ENCODE measurements around the gene MTFP1.
"Not testable (repeated sequence)": the region's sequence is repeated elsewhere in the genome, so short reads cannot be mapped to it uniquely, and the experiment has no call there.

MTFP1 gene

GRCh38 chr22:30455075-30455840 lies 29.7 kb downstream of the MTFP1 start:
- no peak for DNase-seq (ENCODE audit: low read depth in 2 of 2)

DNA sequence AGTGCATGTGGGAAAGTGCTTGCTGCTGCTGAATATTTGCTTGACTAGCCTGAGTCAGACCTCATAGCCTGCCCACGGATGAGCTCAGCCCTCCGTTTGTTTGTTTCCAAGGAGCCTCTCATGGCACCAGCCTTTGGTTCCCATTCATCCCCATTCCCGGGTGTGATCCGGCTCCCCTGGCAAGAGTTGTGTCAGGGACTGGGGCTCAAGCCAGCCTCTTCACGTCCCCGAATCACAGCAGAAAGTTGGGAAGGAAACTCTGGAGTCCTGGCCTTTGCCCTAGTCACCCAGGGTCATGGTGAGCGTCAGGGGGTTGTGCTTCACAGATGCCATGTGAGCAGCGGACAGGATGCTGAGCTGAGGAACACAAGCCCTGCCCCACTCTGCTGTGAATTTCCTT lies 32.4 kb downstream of the MTFP1 start:
- no peak for DNase-seq (ENCODE audit: low read depth in 2 of 2)

DNA sequence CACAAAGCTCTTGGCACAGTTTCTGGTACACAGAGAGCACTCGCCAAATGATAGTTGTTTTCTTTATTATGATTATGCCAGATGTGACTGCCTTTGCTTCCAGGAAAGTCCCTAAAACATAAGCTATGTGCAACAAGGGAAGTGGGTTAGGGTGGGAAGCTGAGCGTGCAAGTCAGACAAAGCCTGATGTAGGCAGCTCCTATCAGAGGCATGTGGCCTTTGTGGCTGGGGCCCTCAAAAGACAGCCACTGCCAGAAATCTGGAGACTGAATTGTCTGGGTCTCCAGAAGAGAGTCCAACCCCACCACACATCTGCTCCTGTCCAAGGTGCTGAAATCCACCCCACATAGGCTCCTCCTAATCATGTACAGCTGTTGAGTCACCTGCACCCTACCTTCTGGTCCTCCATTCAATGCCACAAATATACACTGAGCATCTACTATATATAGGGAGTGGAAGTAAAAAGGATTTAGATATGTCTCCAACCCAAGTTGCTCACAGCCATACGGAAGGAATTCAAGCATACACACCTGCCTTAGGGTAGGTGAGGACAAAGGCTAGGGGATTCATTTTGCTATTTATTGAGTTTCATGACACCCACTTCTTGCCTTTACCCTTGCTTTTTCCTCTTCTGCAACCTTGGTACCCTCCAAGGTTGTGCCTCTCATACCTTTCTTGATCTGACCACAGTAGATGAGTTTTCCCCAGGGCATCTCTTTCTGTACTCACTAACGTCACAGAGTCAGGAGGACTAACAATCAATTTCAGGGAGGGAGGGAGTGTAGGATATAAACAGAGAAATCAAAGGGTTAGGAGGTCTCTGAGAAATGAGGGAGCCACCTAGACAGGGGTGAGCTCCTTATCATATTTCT lies 33.8 kb downstream of the MTFP1 start:
- no peak for DNase-seq (ENCODE audit: low read depth in 2 of 2)

DNA sequence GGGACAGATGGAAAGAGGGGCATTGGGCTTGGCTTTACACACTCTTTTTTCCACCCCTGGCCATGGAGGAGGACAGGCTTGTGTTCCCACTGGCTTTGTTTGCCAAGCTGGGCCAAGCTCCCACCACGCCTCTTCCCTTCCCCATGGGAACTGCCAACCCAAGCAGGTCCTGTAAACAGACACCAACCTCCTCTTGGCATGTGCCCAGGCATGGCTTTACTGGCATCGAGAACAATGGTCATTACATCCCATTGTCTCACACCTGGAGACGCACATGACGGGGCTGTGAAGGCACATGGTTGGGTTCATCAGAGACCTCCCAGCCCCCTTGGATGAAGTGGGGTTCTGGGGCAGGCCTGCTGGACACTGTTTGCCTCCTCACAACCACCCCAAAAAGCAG lies 34.6 kb downstream of the MTFP1 start:
- no peak for DNase-seq (ENCODE audit: low read depth in 2 of 2)

DNA sequence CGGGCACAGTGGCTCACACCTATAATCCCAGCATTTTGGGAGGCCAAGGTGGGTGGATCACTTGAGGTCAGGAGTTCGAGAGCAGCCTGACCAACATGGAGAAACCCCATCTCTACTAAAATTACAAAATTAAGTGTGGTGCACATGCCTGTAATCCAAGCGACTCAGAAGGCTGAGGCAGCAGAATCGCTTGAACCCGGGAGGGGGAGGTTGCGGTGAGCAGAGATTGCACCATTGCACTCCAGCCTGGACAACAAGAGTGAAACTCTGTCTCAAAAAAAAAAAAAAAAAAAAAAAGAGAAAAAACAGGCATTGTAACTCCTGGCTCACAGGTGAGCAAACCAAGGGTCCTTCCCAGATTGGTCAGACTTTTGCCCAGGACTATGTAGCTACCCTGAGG lies 35.0 kb downstream of the MTFP1 start:
- not testable (repeated sequence) for DNase-seq (ENCODE audit: low read depth in 2 of 2)

DNA sequence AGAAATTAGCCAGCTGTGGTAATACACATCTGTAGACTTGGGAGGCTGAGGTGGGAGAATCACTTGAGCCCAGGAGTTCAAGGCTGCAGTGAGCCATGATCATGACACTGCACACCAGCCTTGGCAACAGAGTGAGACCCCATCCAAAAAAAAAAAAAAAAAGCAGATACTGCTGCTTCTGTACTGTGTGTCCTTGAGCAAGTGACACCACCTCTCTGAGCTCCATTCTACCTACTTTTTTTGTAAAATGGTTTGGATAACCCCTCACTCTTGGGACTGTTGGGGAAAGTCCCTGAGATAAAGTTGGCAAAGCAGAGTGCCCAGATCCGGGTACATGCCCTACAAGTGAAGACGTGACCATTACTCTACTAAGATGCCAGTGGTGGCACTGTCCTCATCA lies 43.6 kb downstream of the MTFP1 start:
- no peak for DNase-seq (ENCODE audit: low read depth in 2 of 2)

- no peak for DNase-seq (ENCODE audit: low read depth in 2 of 2)
Measured at GRCh38 chr22:30470655-30471054, 45.1 kb downstream of the MTFP1 start.

GRCh38 chr22:30471616-30472318 lies 46.2 kb downstream of the MTFP1 start, which contains the start of gene SEC14L3:
Gene SEC14L3, minus strand, starts transcription at chr22:30472017. Its CDS starts 59 bp downstream, at chr22:30471958.
- no peak for DNase-seq (ENCODE audit: low read depth in 2 of 2)

- no peak for DNase-seq (ENCODE audit: low read depth in 2 of 2)
Measured at GRCh38 chr22:30472994-30473720, 47.6 kb downstream of the MTFP1 start.

- no peak for DNase-seq (ENCODE audit: low read depth in 2 of 2)
Measured at GRCh38 chr22:30474121-30474520, 48.6 kb downstream of the MTFP1 start.

- no peak for DNase-seq (ENCODE audit: low read depth in 2 of 2)
Measured at GRCh38 chr22:30474683-30475424, 49.3 kb downstream of the MTFP1 start.

Measured in stimulated activated CD8-positive, alpha-beta memory T cell treated with anti-CD3 and anti-CD28 coated beads, Interleukin-2, amount 100 ng/mL, for 1 hour (primary cell).